ENCODE data around the gene AGXT.

Gene AGXT

GRCh38 chr2:240874715-240875227 is 6.1 kb downstream of the AGXT start:
- no peaks in the 10 kb centered on the region for H3K9me3 ChIP-seq (ENCODE audit: control insufficient read depth, insufficient read depth, low read length)
- H3K4me1 ChIP-seq (ENCODE audit: control insufficient read depth, insufficient read depth, low read length), result no peaks in the 10 kb centered on the region
- no peaks in the 10 kb centered on the region for H3K36me3 ChIP-seq (ENCODE audit: control insufficient read depth, insufficient read depth, low read length)
- H3K4me3 ChIP-seq (ENCODE audit: low read depth, low read length), result no peak overlapping the region
- H3K9ac ChIP-seq (ENCODE audit: low read depth, low read length), result no peak overlapping the region
- H3K27me3 ChIP-seq (ENCODE audit: control insufficient read depth, insufficient read depth, low read length), result no peaks in the 10 kb centered on the region

- no peaks in the 10 kb centered on the region for H3K27me3 ChIP-seq (ENCODE audit: control insufficient read depth, insufficient read depth, low read length)
- no peak overlapping the region for H3K9ac ChIP-seq (ENCODE audit: low read depth, low read length)
- no peaks in the 10 kb centered on the region for H3K4me1 ChIP-seq (ENCODE audit: control insufficient read depth, insufficient read depth, low read length)
- no peak overlapping the region for H3K4me3 ChIP-seq (ENCODE audit: low read depth, low read length)
- H3K36me3 ChIP-seq (ENCODE audit: control insufficient read depth, insufficient read depth, low read length), result no peaks in the 10 kb centered on the region
- no peaks in the 10 kb centered on the region for H3K9me3 ChIP-seq (ENCODE audit: control insufficient read depth, insufficient read depth, low read length)
Measured at GRCh38 chr2:240875228-240876034, 6.8 kb downstream of the AGXT start.

- Histone ChIP-seq H3K36me3 (ENCODE audit: control insufficient read depth, insufficient read depth, low read length) (no peaks in the 10 kb centered on the region), H3K4me3 (ENCODE audit: low read depth, low read length) (no peak overlapping the region), H3K9ac (ENCODE audit: low read depth, low read length) (no peak overlapping the region), H3K27me3 (ENCODE audit: control insufficient read depth, insufficient read depth, low read length) (no peaks in the 10 kb centered on the region), H3K4me1 (ENCODE audit: control insufficient read depth, insufficient read depth, low read length) (no peaks in the 10 kb centered on the region), H3K9me3 (ENCODE audit: control insufficient read depth, insufficient read depth, low read length) (no peaks in the 10 kb centered on the region)
Measured at GRCh38 chr2:240876035-240876474, 7.4 kb downstream of the AGXT start.

GRCh38 chr2:240876475-240877251 is 8.0 kb downstream of the AGXT start:
- Histone ChIP-seq H3K9ac (ENCODE audit: low read depth, low read length) (no peak overlapping the region), H3K4me1 (ENCODE audit: control insufficient read depth, insufficient read depth, low read length) (no peaks in the 10 kb centered on the region), H3K27me3 (ENCODE audit: control insufficient read depth, insufficient read depth, low read length) (no peaks in the 10 kb centered on the region)

GRCh38 chr2:240877460-240878340 is 9.1 kb downstream of the AGXT start:
- H3K9ac ChIP-seq (ENCODE audit: low read depth, low read length), result no peak overlapping the region
- H3K27me3 ChIP-seq (ENCODE audit: control insufficient read depth, insufficient read depth, low read length), result no peaks in the 10 kb centered on the region
- H3K36me3 ChIP-seq (ENCODE audit: control insufficient read depth, insufficient read depth, low read length), result no peaks in the 10 kb centered on the region
- H3K9me3 ChIP-seq (ENCODE audit: control insufficient read depth, insufficient read depth, low read length), result no peaks in the 10 kb centered on the region
- H3K4me3 ChIP-seq (ENCODE audit: low read depth, low read length), result no peak overlapping the region
- no peaks in the 10 kb centered on the region for H3K4me1 ChIP-seq (ENCODE audit: control insufficient read depth, insufficient read depth, low read length)

More at GRCh38 chr2:240876475-240877251, 8.0 kb downstream of the AGXT start:
- H3K9me3 ChIP-seq (ENCODE audit: control insufficient read depth, insufficient read depth, low read length), result no peaks in the 10 kb centered on the region
- H3K4me3 ChIP-seq (ENCODE audit: low read depth, low read length), result no peak overlapping the region
- no peaks in the 10 kb centered on the region for H3K36me3 ChIP-seq (ENCODE audit: control insufficient read depth, insufficient read depth, low read length)

- H3K4me1 ChIP-seq (ENCODE audit: control insufficient read depth, insufficient read depth, low read length), result no peaks in the 10 kb centered on the region
- H3K36me3 ChIP-seq (ENCODE audit: control insufficient read depth, insufficient read depth, low read length), result no peaks in the 10 kb centered on the region
Measured at GRCh38 chr2:240878341-240878936, 9.8 kb downstream of the AGXT start.

GRCh38 chr2:240879105-240879504 is 10.5 kb downstream of the AGXT start:
- Histone ChIP-seq H3K4me1 (ENCODE audit: control insufficient read depth, insufficient read depth, low read length) (no peaks in the 10 kb centered on the region), H3K9ac (ENCODE audit: low read depth, low read length) (no peak overlapping the region), H3K9me3 (ENCODE audit: control insufficient read depth, insufficient read depth, low read length) (no peaks in the 10 kb centered on the region), H3K4me3 (ENCODE audit: low read depth, low read length) (no peak overlapping the region), H3K36me3 (ENCODE audit: control insufficient read depth, insufficient read depth, low read length) (no peaks in the 10 kb centered on the region), H3K27me3 (ENCODE audit: control insufficient read depth, insufficient read depth, low read length) (no peaks in the 10 kb centered on the region)

More at GRCh38 chr2:240878341-240878936, 9.8 kb downstream of the AGXT start:
- Histone ChIP-seq H3K4me3 (ENCODE audit: low read depth, low read length) (no peak overlapping the region), H3K9me3 (ENCODE audit: control insufficient read depth, insufficient read depth, low read length) (no peaks in the 10 kb centered on the region), H3K9ac (ENCODE audit: low read depth, low read length) (no peak overlapping the region), H3K27me3 (ENCODE audit: control insufficient read depth, insufficient read depth, low read length) (no peaks in the 10 kb centered on the region)

GRCh38 chr2:240881913-240882312 is 13.3 kb downstream of the AGXT start:
- Histone ChIP-seq H3K4me1 (ENCODE audit: control insufficient read depth, insufficient read depth, low read length) (no peaks in the 10 kb centered on the region), H3K27me3 (ENCODE audit: control insufficient read depth, insufficient read depth, low read length) (no peaks in the 10 kb centered on the region), H3K9me3 (ENCODE audit: control insufficient read depth, insufficient read depth, low read length) (no peaks in the 10 kb centered on the region), H3K9ac (ENCODE audit: low read depth, low read length) (no peak overlapping the region), H3K36me3 (ENCODE audit: control insufficient read depth, insufficient read depth, low read length) (no peaks in the 10 kb centered on the region), H3K4me3 (ENCODE audit: low read depth, low read length) (no peak overlapping the region)

GRCh38 chr2:240884221-240884620 is 15.6 kb downstream of the AGXT start:
- Histone ChIP-seq H3K27me3 (ENCODE audit: control insufficient read depth, insufficient read depth, low read length) (no peaks in the 10 kb centered on the region), H3K9me3 (ENCODE audit: control insufficient read depth, insufficient read depth, low read length) (no peaks in the 10 kb centered on the region), H3K9ac (ENCODE audit: low read depth, low read length) (no peak overlapping the region), H3K4me1 (ENCODE audit: control insufficient read depth, insufficient read depth, low read length) (no peaks in the 10 kb centered on the region), H3K36me3 (ENCODE audit: control insufficient read depth, insufficient read depth, low read length) (no peaks in the 10 kb centered on the region), H3K4me3 (ENCODE audit: low read depth, low read length) (no peak overlapping the region)

- Histone ChIP-seq H3K9ac (ENCODE audit: low read depth, low read length) (no peak overlapping the region), H3K27me3 (ENCODE audit: control insufficient read depth, insufficient read depth, low read length) (no peaks in the 10 kb centered on the region), H3K36me3 (ENCODE audit: control insufficient read depth, insufficient read depth, low read length) (no peaks in the 10 kb centered on the region), H3K4me1 (ENCODE audit: control insufficient read depth, insufficient read depth, low read length) (no peaks in the 10 kb centered on the region), H3K9me3 (ENCODE audit: control insufficient read depth, insufficient read depth, low read length) (no peaks in the 10 kb centered on the region), H3K4me3 (ENCODE audit: low read depth, low read length) (no peak overlapping the region)
Measured at GRCh38 chr2:240884745-240885144, 16.1 kb downstream of the AGXT start.

- H3K36me3 ChIP-seq (ENCODE audit: control insufficient read depth, insufficient read depth, low read length), result no peaks in the 10 kb centered on the region
- H3K4me1 ChIP-seq (ENCODE audit: control insufficient read depth, insufficient read depth, low read length), result no peaks in the 10 kb centered on the region
- H3K9me3 ChIP-seq (ENCODE audit: control insufficient read depth, insufficient read depth, low read length), result no peaks in the 10 kb centered on the region
- no peak overlapping the region for H3K9ac ChIP-seq (ENCODE audit: low read depth, low read length)
- H3K4me3 ChIP-seq (ENCODE audit: low read depth, low read length), result no peak overlapping the region
- no peaks in the 10 kb centered on the region for H3K27me3 ChIP-seq (ENCODE audit: control insufficient read depth, insufficient read depth, low read length)
Measured at GRCh38 chr2:240885566-240885965, 16.9 kb downstream of the AGXT start.

All from iPS-15b (cell line).